NB4 (cell line): ENCODE results near the gene MTMR8.

Source experiments
- CTCF ChIP-seq: IDR thresholded peaks from one replicate; pipeline ENCODE4 v1.5.1; 2012; ENCODE audit warnings: low read depth, low read length
- POLR2A ChIP-seq: IDR thresholded peaks from 2 replicates; pipeline ENCODE4 v1.6.1; 2011; ENCODE audit warnings: mild to moderate bottlenecking; ENCODE audit not compliant: insufficient read length; ENCODE audit errors: extremely low read depth
- TF ChIP-seq, protein P1 (sequence below): IDR thresholded peaks from 2 replicates; pipeline ENCODE4 v1.6.1; 2011; ENCODE audit warnings: low read depth, low read length

DNA sequence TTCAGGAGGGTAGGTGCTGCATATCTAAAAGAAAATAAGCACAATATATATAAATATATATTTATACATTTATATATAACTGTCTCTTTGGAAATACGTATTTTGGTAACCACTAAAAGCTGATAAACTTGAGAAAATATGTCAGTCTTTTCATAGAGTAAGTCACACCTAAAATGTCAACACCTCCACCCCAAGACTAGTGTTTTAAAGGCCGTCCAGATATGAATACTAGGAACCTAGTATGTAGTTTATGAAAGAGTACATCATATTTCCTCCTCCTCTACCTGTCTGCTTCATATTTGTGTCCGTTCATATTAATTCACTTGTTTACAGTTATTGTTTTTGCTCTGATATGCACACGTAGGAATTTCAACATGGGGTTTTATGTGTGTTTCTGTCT, 45.2 kb downstream of the MTMR8 start:
- TF ChIP-seq CTCF (no peak), POLR2A (no peak)
- TF ChIP-seq, protein P1, sequence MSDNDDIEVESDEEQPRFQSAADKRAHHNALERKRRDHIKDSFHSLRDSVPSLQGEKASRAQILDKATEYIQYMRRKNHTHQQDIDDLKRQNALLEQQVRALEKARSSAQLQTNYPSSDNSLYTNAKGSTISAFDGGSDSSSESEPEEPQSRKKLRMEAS, result no peak
